OCI-LY3 (cell line): ENCODE results near the gene FMO2.

Experiments
- H2AFZ ChIP-seq: fragments of 200-600, 300-600 bp; shearing (Covaris generic); 2 replicates; pipeline ENCODE4 v1.6.0; 2014; ENCODE audit warnings: antibody characterized with exemption, low read depth, low read length
- H3K27ac ChIP-seq: fragments of 200-600, 300-600 bp; sonication (generic); 2 replicates; pipeline ENCODE4 v1.5.1; 2014; ENCODE audit warnings: mild to moderate bottlenecking, low read length, moderate library complexity, mixed read lengths
- H3K27me3 ChIP-seq: fragments of 200-600, 300-600 bp; sonication (generic); 2 replicates; pipeline ENCODE4 v1.6.1; 2014; ENCODE audit warnings: low read depth, low read length, mixed read lengths
- H3K36me3 ChIP-seq: fragments of 200-600, 300-600 bp; sonication (generic); replicated peaks from 2 replicates; pipeline ENCODE3; 2014; ENCODE audit warnings: low read depth, low read length, mixed read lengths
- H3K4me1 ChIP-seq: fragments of 300-600, 200-600 bp; sonication (generic); 2 replicates; pipeline ENCODE4 v1.6.1; 2014; ENCODE audit warnings: low read length, mixed read lengths
- H3K4me2 ChIP-seq: fragments of 200-600, 300-600 bp; sonication (generic); 2 replicates; pipeline ENCODE4 v1.6.1; 2014; ENCODE audit warnings: low read length, mixed read lengths
- H3K4me3 ChIP-seq: fragments of 300-600, 200-600 bp; sonication (generic); 2 replicates; pipeline ENCODE4 v1.5.1; 2014; ENCODE audit warnings: antibody characterized with exemption, mild to moderate bottlenecking, low read length, moderate library complexity
- H3K79me2 ChIP-seq: fragments of 300-600, 200-600 bp; shearing (Covaris generic); 2 replicates; pipeline ENCODE4 v1.6.1; 2014; ENCODE audit warnings: mild to moderate bottlenecking, low read length, mixed read lengths
- H3K9ac ChIP-seq: fragments of 300-600, 200-600 bp; shearing (Covaris generic); 2 replicates; pipeline ENCODE4 v1.6.0; 2014; ENCODE audit warnings: mild to moderate bottlenecking, low read length, moderate library complexity
- H3K9me3 ChIP-seq: fragments of 200-600, 300-600 bp; shearing (Covaris generic); 2 replicates; pipeline ENCODE4 v1.6.1; 2014; ENCODE audit warnings: low read length, mixed read lengths; ENCODE audit not compliant: insufficient read depth
- H4K20me1 ChIP-seq: fragments of 200-600, 300-600 bp; sonication (generic); 2 replicates; pipeline ENCODE4 v1.6.1; 2016; ENCODE audit warnings: low read length, mixed read lengths; ENCODE audit not compliant: insufficient read depth
- EZH2phosphoT487 ChIP-seq: fragments of 200-600 bp; shearing (Covaris generic); IDR thresholded peaks from 2 replicates; pipeline ENCODE4 v1.6.1; 2018; ENCODE audit warnings: antibody characterized with exemption, mixed run types, low read depth
- TF ChIP-seq, protein P1 (sequence below): fragments of 200-600, 300-600 bp; sonication (generic); IDR thresholded peaks from 2 replicates; pipeline ENCODE4 v1.5.1; 2014; ENCODE audit warnings: antibody characterized with exemption, low read length, low read depth

The FMO2 gene

DNA sequence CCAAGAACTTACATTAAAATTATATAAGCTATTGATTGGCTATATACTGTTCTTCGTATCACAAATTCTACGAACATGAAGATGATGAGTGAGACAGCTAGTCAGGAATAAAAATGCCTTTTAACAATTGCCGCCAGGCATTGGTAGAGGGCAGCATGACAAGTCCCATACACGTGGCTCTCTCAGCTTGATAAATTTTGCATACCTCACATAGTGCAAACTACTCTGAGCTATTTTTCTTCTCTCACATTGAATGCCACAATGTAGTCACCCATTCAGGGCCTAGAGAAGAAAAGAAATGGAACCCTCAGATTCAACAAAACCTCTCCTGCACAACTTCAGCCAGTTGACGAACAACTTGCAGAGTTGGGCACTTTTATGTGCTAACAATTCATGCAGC, 27.0 kb upstream of the FMO2 start:
- Histone ChIP-seq H4K20me1 (no peaks in the 10 kb centered on the region), H3K9me3 (no peaks in the 10 kb centered on the region), H3K4me1 (peaks cover 5% of the 10 kb centered on the region), H3K27ac (no peak overlapping the region), H3K9ac (no peak overlapping the region), H3K79me2 (no peaks in the 10 kb centered on the region), H2AFZ (no peak overlapping the region), H3K4me2 (no peak overlapping the region), H3K27me3 (no peaks in the 10 kb centered on the region), H3K36me3 (peaks cover 9% of the 10 kb centered on the region), H3K4me3 (no peak overlapping the region)
- no peak for TF ChIP-seq EZH2phosphoT487
- TF ChIP-seq, protein P1, sequence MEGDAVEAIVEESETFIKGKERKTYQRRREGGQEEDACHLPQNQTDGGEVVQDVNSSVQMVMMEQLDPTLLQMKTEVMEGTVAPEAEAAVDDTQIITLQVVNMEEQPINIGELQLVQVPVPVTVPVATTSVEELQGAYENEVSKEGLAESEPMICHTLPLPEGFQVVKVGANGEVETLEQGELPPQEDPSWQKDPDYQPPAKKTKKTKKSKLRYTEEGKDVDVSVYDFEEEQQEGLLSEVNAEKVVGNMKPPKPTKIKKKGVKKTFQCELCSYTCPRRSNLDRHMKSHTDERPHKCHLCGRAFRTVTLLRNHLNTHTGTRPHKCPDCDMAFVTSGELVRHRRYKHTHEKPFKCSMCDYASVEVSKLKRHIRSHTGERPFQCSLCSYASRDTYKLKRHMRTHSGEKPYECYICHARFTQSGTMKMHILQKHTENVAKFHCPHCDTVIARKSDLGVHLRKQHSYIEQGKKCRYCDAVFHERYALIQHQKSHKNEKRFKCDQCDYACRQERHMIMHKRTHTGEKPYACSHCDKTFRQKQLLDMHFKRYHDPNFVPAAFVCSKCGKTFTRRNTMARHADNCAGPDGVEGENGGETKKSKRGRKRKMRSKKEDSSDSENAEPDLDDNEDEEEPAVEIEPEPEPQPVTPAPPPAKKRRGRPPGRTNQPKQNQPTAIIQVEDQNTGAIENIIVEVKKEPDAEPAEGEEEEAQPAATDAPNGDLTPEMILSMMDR, result no peak

DNA sequence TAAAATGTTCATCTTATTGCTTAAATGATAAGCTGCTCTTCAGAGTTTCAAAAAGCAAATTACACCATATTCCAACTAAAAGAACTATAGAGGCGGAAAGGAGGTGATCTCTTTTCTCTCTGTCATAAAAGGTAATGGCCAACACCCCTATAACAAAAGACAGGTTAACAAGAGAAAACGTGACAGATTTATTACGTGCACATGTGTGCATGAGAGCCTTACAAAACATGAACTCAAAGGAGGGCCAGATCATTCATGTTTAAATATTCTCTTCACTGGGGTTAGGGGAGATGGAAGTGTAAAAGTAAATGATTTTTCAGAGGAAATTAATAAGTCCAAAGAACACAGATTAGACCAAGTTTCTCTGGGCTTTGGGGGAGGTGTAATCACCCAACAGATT, 26.5 kb upstream of the FMO2 start:
- H3K4me1 ChIP-seq, result peaks cover 5% of the 10 kb centered on the region
- no peak overlapping the region for H3K27ac ChIP-seq
- H3K9me3 ChIP-seq, result no peaks in the 10 kb centered on the region
- no peak overlapping the region for H3K9ac ChIP-seq
- no peak overlapping the region for H3K4me2 ChIP-seq
- H3K79me2 ChIP-seq, result no peaks in the 10 kb centered on the region
- H3K4me3 ChIP-seq, result no peak overlapping the region
- no peaks in the 10 kb centered on the region for H4K20me1 ChIP-seq
- no peaks in the 10 kb centered on the region for H3K27me3 ChIP-seq
- H2AFZ ChIP-seq, result no peak overlapping the region
- TF ChIP-seq, protein P1, result no peak
- TF ChIP-seq EZH2phosphoT487, result no peak
- H3K36me3 ChIP-seq, result peaks cover 9% of the 10 kb centered on the region

DNA sequence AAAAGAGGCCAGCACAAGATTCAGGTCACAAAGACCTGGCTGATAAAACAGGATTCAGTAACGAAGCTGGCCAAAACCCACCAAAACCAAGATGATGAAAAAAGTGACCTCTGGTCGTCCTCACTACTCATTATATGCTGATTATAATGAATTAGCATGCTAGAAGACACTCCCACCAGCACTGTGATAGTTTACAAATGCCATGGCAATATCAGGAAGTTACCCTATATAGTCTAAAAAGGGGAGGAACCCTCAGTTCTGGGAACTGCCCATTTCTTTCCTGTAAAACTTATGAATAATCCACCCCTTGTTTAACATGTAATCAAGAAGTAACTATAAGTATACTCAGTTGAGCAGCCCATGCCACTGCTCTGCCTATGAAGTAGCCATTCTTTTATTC, 26.0 kb upstream of the FMO2 start:
- Histone ChIP-seq H3K36me3 (peaks cover 7% of the 10 kb centered on the region), H3K9me3 (no peaks in the 10 kb centered on the region), H3K4me3 (no peak overlapping the region), H3K27ac (no peak overlapping the region), H3K9ac (no peak overlapping the region), H3K4me1 (peaks cover 5% of the 10 kb centered on the region), H3K79me2 (no peaks in the 10 kb centered on the region), H2AFZ (no peak overlapping the region), H3K27me3 (no peaks in the 10 kb centered on the region), H3K4me2 (no peak overlapping the region), H4K20me1 (no peaks in the 10 kb centered on the region)
- TF ChIP-seq EZH2phosphoT487, result no peak
- TF ChIP-seq, protein P1, result no peak

DNA sequence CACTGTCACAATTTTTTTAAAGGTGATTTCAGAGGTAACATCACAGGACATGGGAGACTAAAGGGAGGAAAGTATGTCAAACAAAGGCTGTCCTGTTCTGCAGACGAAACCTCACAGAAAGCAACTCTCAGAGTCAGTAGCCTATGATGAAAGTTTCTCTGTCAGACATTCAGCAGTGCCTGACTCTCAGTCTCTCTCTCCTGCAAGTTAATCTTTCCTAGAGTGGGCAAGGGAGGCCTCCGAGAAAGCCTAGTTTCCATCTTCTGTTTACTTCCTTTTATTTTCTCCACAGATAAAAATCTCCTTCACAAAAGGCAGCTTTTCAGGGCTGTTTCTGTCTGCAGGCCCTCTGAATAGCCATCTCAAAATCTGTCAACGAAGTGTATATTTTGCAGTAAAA, 24.9 kb upstream of the FMO2 start:
- Histone ChIP-seq H3K27me3 (no peaks in the 10 kb centered on the region), H3K4me2 (no peak overlapping the region), H4K20me1 (no peaks in the 10 kb centered on the region), H3K9ac (no peak overlapping the region), H2AFZ (no peak overlapping the region), H3K4me3 (no peak overlapping the region), H3K36me3 (peaks cover 6% of the 10 kb centered on the region), H3K27ac (no peak overlapping the region), H3K4me1 (peaks cover 5% of the 10 kb centered on the region), H3K79me2 (no peaks in the 10 kb centered on the region), H3K9me3 (no peaks in the 10 kb centered on the region)
- no peak for TF ChIP-seq EZH2phosphoT487
- TF ChIP-seq, protein P1, result no peak
